Parathyroid adenoma (tissue), 2 donors: ENCODE measurements around the gene DSCAML1.

Experiments
- H2AFZ ChIP-seq: fragments of 300-600 bp; sonication (generic); one replicate; pipeline ENCODE4 v1.7.0; 2017; ENCODE audit warnings: antibody characterized with exemption, mild to moderate bottlenecking
- H3K27ac ChIP-seq: fragments of 300-600 bp; sonication (generic); one replicate; pipeline ENCODE4 v1.7.0; 2017
- H3K27me3 ChIP-seq: fragments of 300-600 bp; sonication (generic); one replicate; pipeline ENCODE4 v1.7.0; 2017; ENCODE audit warnings: low read length; ENCODE audit not compliant: control insufficient read depth, insufficient read depth
- H3K36me3 ChIP-seq: fragments of 300-600 bp; sonication (generic); one replicate; pipeline ENCODE4 v1.7.0; 2017; ENCODE audit warnings: low read length; ENCODE audit not compliant: control insufficient read depth, insufficient read depth
- H3K4me1 ChIP-seq: fragments of 300-600 bp; sonication (generic); one replicate; pipeline ENCODE4 v1.7.0; 2017; ENCODE audit warnings: control low read depth
- H3K4me2 ChIP-seq: fragments of 300-600 bp; sonication (generic); one replicate; pipeline ENCODE4 v1.7.0; 2017; ENCODE audit warnings: low read length
- H3K4me3 ChIP-seq: fragments of 300-600 bp; sonication (generic); one replicate; pipeline ENCODE4 v1.7.0; 2017; ENCODE audit warnings: low read depth, low read length
- H3K79me2 ChIP-seq: fragments of 300-600 bp; sonication (generic); one replicate; pipeline ENCODE4 v1.7.0; 2017; ENCODE audit warnings: control low read depth
- H3K9ac ChIP-seq: fragments of 300-600 bp; sonication (generic); one replicate; pipeline ENCODE4 v1.7.0; 2017; ENCODE audit warnings: mild to moderate bottlenecking
- H3K9me3 ChIP-seq: fragments of 300-600 bp; sonication (generic); one replicate; pipeline ENCODE4 v1.7.0; 2017; ENCODE audit warnings: low read length; ENCODE audit not compliant: control insufficient read depth
- CTCF ChIP-seq: fragments of 300-600 bp; sonication (generic); IDR thresholded peaks from one replicate; pipeline ENCODE4 v1.7.0; 2017; ENCODE audit warnings: antibody characterized with exemption, mild to moderate bottlenecking
- donor health status: primary hyperparathyroidism.

DSCAML1 gene

GRCh38 chr11:117822074-117823033 lies 25.3 kb upstream of the DSCAML1 start:
- H3K4me1 ChIP-seq = no peaks in the 10 kb centered on the region
- H3K27ac ChIP-seq = no peak overlapping the region

GRCh38 chr11:117821431-117821830 lies 24.4 kb upstream of the DSCAML1 start:
- H3K4me2 ChIP-seq = no peak overlapping the region
- H3K36me3 ChIP-seq = no peaks in the 10 kb centered on the region
- H2AFZ ChIP-seq = no peak overlapping the region
- no peaks in the 10 kb centered on the region for H3K27me3 ChIP-seq
- H3K27ac ChIP-seq = no peak overlapping the region
- H3K9me3 ChIP-seq = no peaks in the 10 kb centered on the region
- H3K4me3 ChIP-seq = no peak overlapping the region
- H3K9ac ChIP-seq = no peak overlapping the region
- no peaks in the 10 kb centered on the region for H3K4me1 ChIP-seq
- TF ChIP-seq CTCF = no peak
- no peaks in the 10 kb centered on the region for H3K79me2 ChIP-seq

More at GRCh38 chr11:117822074-117823033, 25.3 kb upstream of the DSCAML1 start:
- no peak overlapping the region for H2AFZ ChIP-seq
- H3K4me3 ChIP-seq = no peak overlapping the region
- H3K9me3 ChIP-seq = no peaks in the 10 kb centered on the region
- no peak overlapping the region for H3K4me2 ChIP-seq
- no peak overlapping the region for H3K9ac ChIP-seq
- TF ChIP-seq CTCF = no peak
- H3K36me3 ChIP-seq = no peaks in the 10 kb centered on the region
- H3K27me3 ChIP-seq = no peaks in the 10 kb centered on the region
- H3K79me2 ChIP-seq = no peaks in the 10 kb centered on the region

DNA sequence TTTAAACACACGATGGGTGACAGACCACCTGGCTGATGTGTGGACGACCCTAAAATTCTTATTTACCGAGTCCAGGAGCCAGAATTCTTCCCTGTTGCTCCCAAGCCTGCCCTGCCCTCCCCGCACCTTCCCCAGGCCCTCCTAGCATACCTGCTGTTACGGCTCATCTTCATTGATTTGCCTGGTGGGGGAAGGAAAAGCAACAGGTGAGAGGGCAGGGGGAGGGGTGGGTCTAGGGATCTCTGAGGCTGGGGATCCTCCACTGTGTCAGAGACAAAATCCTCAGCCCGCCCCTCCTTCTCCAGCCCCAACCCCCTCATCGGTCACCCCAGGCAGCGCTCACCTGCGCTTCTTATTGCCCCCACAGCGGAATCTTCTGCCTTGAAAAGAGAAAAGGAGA lies 23.5 kb upstream of the DSCAML1 start:
- Histone ChIP-seq H3K4me2 (no peak overlapping the region), H3K4me3 (no peak overlapping the region), H3K4me1 (no peaks in the 10 kb centered on the region), H3K27ac (no peak overlapping the region), H3K9me3 (no peaks in the 10 kb centered on the region), H3K27me3 (no peaks in the 10 kb centered on the region), H3K79me2 (no peaks in the 10 kb centered on the region), H3K36me3 (no peaks in the 10 kb centered on the region), H3K9ac (no peak overlapping the region), H2AFZ (no peak overlapping the region)
- TF ChIP-seq CTCF = no peak

DNA sequence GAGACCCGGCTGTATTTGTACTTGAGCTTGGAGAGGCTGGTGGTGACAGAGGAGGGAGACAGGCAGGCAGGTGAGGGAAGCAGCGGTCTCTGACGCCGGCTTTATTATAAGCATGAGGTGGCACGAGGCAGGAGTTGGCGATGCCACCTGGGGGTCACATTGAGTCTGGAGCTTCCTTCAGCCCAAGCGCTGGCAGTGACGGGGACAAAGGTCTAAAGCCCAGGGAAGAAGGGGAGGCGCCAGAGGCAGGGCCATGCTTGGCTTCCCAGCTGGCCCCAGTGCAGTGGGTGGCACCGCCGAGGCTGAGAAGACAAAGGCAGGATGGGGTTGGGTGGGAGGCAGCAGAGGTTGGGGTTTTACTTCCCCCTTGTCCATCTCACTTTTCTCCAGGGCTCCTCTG lies 23.1 kb upstream of the DSCAML1 start:
- H2AFZ ChIP-seq = no peak overlapping the region
- H3K27me3 ChIP-seq = no peaks in the 10 kb centered on the region
- no peak overlapping the region for H3K9ac ChIP-seq
- H3K9me3 ChIP-seq = no peaks in the 10 kb centered on the region
- TF ChIP-seq CTCF = no peak
- no peak overlapping the region for H3K4me3 ChIP-seq
- no peaks in the 10 kb centered on the region for H3K4me1 ChIP-seq
- no peak overlapping the region for H3K27ac ChIP-seq
- no peaks in the 10 kb centered on the region for H3K36me3 ChIP-seq
- no peak overlapping the region for H3K4me2 ChIP-seq
- H3K79me2 ChIP-seq = no peaks in the 10 kb centered on the region
